Neural progenitor cell (in vitro differentiated cells): ENCODE results near the gene KAT2B.
"Not testable (repeated sequence)": the region's sequence is repeated elsewhere in the genome, so short reads cannot be mapped to it uniquely, and the experiment has no call there.

ENCODE experiments used
- EZH2 ChIP-seq: fragments of 200-600 bp; sonication (generic); IDR thresholded peaks from 2 replicates; pipeline ENCODE4 v1.6.1; 2017; ENCODE audit warnings: antibody characterized with exemption, mild to moderate bottlenecking, moderate library complexity
- TF ChIP-seq, protein P1 (sequence below): fragments of 200-600 bp; sonication (generic); IDR thresholded peaks from 2 replicates; pipeline ENCODE4 v1.5.1; 2017; ENCODE audit warnings: antibody characterized with exemption, mild to moderate bottlenecking

GRCh38 chr3:20045141-20045540 lies 4.9 kb downstream of the KAT2B start:
- TF ChIP-seq, protein P1, sequence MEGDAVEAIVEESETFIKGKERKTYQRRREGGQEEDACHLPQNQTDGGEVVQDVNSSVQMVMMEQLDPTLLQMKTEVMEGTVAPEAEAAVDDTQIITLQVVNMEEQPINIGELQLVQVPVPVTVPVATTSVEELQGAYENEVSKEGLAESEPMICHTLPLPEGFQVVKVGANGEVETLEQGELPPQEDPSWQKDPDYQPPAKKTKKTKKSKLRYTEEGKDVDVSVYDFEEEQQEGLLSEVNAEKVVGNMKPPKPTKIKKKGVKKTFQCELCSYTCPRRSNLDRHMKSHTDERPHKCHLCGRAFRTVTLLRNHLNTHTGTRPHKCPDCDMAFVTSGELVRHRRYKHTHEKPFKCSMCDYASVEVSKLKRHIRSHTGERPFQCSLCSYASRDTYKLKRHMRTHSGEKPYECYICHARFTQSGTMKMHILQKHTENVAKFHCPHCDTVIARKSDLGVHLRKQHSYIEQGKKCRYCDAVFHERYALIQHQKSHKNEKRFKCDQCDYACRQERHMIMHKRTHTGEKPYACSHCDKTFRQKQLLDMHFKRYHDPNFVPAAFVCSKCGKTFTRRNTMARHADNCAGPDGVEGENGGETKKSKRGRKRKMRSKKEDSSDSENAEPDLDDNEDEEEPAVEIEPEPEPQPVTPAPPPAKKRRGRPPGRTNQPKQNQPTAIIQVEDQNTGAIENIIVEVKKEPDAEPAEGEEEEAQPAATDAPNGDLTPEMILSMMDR = not testable (repeated sequence)
- TF ChIP-seq EZH2 = not testable (repeated sequence)
